HEK293 (cell line): ENCODE data around the gene OXSR1.

Experiments used
- CTCF ChIA-PET: fragments of 350-600 bp; formaldehyde crosslinking; extraction: SDS; loops from one replicate; lab custom pipeline; 2021; ENCODE audit warnings: antibody characterized with exemption; lab: Yijun Ruan, JAX
- POLR2A ChIA-PET: fragments of 300-600 bp; formaldehyde crosslinking; extraction: SDS; loops from one replicate; lab custom pipeline; 2020; ENCODE audit warnings: antibody characterized with exemption, inconsistent platforms; lab: Yijun Ruan, JAX
- H3K27ac ChIP-seq: fragments of 200-500 bp; sonication (Bioruptor generic); 2 replicates; pipeline ENCODE4 v1.5.1; 2014; ENCODE audit warnings: low read depth, low read length, control low read depth, inconsistent platforms; ENCODE audit errors: extremely low read depth
- H3K36me3 ChIP-seq, 2 experiments: fragments of 200-500 bp in 1 of 2; sonication (Bioruptor generic) in 1 of 2; 1 replicate in 1 of 2; 2 replicates in 1 of 2; pipeline ENCODE4 v1.5.1; 2014 to 2017; ENCODE audit warnings: inconsistent platforms in 2 of 2, low read length in 2 of 2; ENCODE audit not compliant: control insufficient read depth in 2 of 2, insufficient read depth in 1 of 2
- H3K4me1 ChIP-seq: fragments of 200-500 bp; sonication (Bioruptor generic); 2 replicates; pipeline ENCODE4 v1.5.1; 2014; ENCODE audit warnings: mild to moderate bottlenecking, low read length, inconsistent platforms; ENCODE audit not compliant: control insufficient read depth, insufficient read depth
- H3K4me3 ChIP-seq: 2 replicates; pipeline ENCODE4 v1.5.1; 2011; ENCODE audit warnings: low read depth, mild to moderate bottlenecking, control low read depth, low read length, moderate library complexity
- H3K9me3 ChIP-seq: fragments of 200-500 bp; sonication (Bioruptor generic); 2 replicates; pipeline ENCODE4 v1.5.1; 2014; ENCODE audit warnings: low read depth, low read length, inconsistent platforms; ENCODE audit not compliant: control insufficient read depth, insufficient read depth
- GLIS1 ChIP-seq: fragments of 450-650 bp; formaldehyde crosslinking; IDR thresholded peaks from 2 replicates; pipeline ENCODE4 v1.5.1; 2016; ENCODE audit warnings: missing biosample characterization, missing genetic modification characterization
- ZNF155 ChIP-seq: fragments of 450-650 bp; formaldehyde crosslinking; IDR thresholded peaks from 2 replicates; pipeline ENCODE4 v1.5.1; 2016; ENCODE audit warnings: missing biosample characterization, missing genetic modification characterization
- ZNF292 ChIP-seq: fragments of 450-650 bp; formaldehyde crosslinking; IDR thresholded peaks from 2 replicates; pipeline ENCODE4 v1.5.1; 2016; ENCODE audit warnings: low read depth, missing biosample characterization, missing genetic modification characterization, borderline replicate concordance
- ZNF530 ChIP-seq: fragments of 450-650 bp; formaldehyde crosslinking; IDR thresholded peaks from 2 replicates; pipeline ENCODE4 v1.5.1; 2016; ENCODE audit warnings: low read depth, missing biosample characterization, missing genetic modification characterization
- ZNF768 ChIP-seq: fragments of 450-650 bp; formaldehyde crosslinking; IDR thresholded peaks from 2 replicates; pipeline ENCODE4 v1.5.1; 2018; ENCODE audit warnings: missing biosample characterization, mild to moderate bottlenecking, missing genetic modification characterization

The OXSR1 gene

DNA sequence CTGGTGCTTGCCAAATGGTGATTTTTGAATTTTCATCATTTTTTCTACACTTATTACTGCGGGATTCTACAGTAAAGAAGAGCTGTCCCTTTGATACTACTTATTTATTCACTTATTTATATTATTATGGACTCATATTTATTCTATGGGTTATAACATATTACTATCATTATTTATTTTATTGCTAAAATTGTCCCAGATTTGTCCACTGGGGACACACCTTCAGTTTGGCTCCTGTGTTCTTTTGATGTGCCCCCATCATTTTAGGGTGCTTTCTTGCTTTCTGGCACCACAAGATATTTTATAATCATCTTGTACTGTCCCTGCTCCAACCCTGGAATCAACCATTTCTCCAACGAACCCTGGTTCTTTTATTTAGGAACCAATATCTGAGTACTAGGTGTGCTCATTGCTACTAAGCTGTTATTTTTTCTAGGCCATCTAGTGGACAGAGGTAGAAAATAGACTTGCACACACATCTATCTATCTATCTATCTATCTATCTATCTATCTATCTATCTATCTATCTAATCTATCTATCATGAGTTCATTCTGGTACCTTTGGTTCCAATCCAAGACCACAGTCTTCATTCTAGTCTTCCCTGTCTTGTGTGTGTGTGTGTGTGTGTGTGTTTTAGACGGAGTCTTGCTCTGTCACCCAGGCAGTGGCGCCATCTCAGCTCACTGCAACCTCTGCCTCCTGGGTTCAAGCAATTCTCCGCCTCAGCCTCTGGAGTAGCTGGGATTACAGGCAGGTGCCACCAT is 132.8 kb downstream of the OXSR1 start:
- no peaks in the 10 kb centered on the region for H3K36me3 ChIP-seq
- H3K4me1 ChIP-seq, result no peaks in the 10 kb centered on the region
- no peak for TF ChIP-seq ZNF530 (tag by site-specific recombination)
- TF ChIP-seq ZNF155 (tag by site-specific recombination), result no peak
- no peak for TF ChIP-seq GLIS1 (tag by site-specific recombination)
- TF ChIP-seq ZNF292 (tag by site-specific recombination), result no peak
- TF ChIP-seq ZNF768 (tag by site-specific recombination), result no peak
- H3K27ac ChIP-seq, result no peak overlapping the region
- no peak overlapping the region for H3K4me3 ChIP-seq
- CTCF ChIA-PET, result interaction anchor here (0.7 to 1.5 kb wide), 7 partner anchors 8 to 27 kb away, joined by 3 to 4 read pairs (median 3); no protein-coding TSS in a partner anchor
- POLR2A ChIA-PET, result no interaction called here
- H3K9me3 ChIP-seq, result no peaks in the 10 kb centered on the region
